Activated CD4-positive, alpha-beta memory T cell treated with anti-CD3 and anti-CD28 coated beads for 36 hours (primary cell): Measurements from ENCODE around the gene UCN2. TPM values are rescaled to one million over a fixed set of nuclear protein-coding genes. Genes with fewer than 3 reads are reported as not detected.
A peak's percentile ranks its signal among the peaks of the same experiment; 100 is the strongest.

ENCODE experiments used
- CTCF ChIA-PET: fragments of 350-600 bp; sonication (Branson Sonifier 250); formaldehyde crosslinking; loops from one replicate; lab custom pipeline; 2021; ENCODE audit warnings: antibody characterized with exemption, inconsistent platforms; lab: Charles Lee
- POLR2A ChIA-PET: fragments of 350-600 bp; sonication (Branson Sonifier 250); formaldehyde crosslinking; loops from one replicate; lab custom pipeline; 2021; ENCODE audit warnings: antibody characterized with exemption; lab: Charles Lee
- DNase-seq: peaks from one replicate; pipeline ENCODE4 v3.0.0-alpha.2; 2020
- H3K27ac Mint-ChIP-seq: one replicate; pipeline ENCODE4 v1.8.0; 2021; ENCODE audit warnings: mixed read lengths
- H3K27me3 Mint-ChIP-seq: one replicate; pipeline ENCODE4 v1.8.0; 2021; ENCODE audit warnings: mixed read lengths
- H3K36me3 Mint-ChIP-seq: one replicate; pipeline ENCODE4 v1.8.0; 2021; ENCODE audit warnings: mixed read lengths
- H3K4me1 Mint-ChIP-seq: one replicate; pipeline ENCODE4 v1.8.0; 2021; ENCODE audit warnings: low read depth, mixed read lengths
- H3K4me3 Mint-ChIP-seq: one replicate; pipeline ENCODE4 v1.8.0; 2021; ENCODE audit warnings: mild to moderate bottlenecking, mixed read lengths
- H3K9me3 Mint-ChIP-seq: one replicate; pipeline ENCODE4 v1.8.0; 2021; ENCODE audit warnings: mixed read lengths
- intact Hi-C: fragments of 100-400 bp; cut with micrococcal nuclease; formaldehyde crosslinking; loops from one replicate; pipeline ENCODE4 v1.15.1; 2023
- total RNA-seq, 2 experiments: library from RNA; stranded (reverse); gene quantifications; one replicate each; pipeline ENCODE4 v1.2.3, GENCODE V29; 2021

UCN2 gene
- total RNA-seq, 2 experiments from 2014 or later = not detected

DNA sequence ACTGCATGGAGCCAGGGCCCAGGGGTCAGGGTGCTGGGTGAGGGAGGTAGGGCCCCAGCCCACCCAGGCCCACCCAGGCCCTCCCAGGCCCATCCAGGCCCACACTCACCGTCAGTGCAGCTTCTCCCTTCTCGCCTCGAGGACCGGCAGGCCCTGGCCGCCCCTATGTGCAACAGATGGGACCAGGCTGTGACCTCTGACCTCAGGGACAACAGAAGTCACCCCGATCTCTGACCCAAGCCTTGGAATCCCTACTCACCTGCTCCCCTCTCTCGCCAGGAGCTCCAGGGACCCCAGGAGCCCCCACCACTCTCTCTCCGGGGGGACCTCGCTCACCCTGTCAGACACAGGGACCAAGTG lies 2.8 kb upstream of the UCN2 start:
- Mint-ChIP-seq H3K9me3 (no peaks in the 10 kb centered on the region), H3K36me3 (no peaks in the 10 kb centered on the region), H3K4me1 (peaks cover 3% of the 10 kb centered on the region), H3K27me3 (no peaks in the 10 kb centered on the region), H3K27ac (no peak overlapping the region), H3K4me3 (no peak overlapping the region)
- DNase-seq = no peak
- ChIA-PET CTCF (no interaction called here), POLR2A (no interaction called here)
- intact Hi-C loops = no loop called here

DNA sequence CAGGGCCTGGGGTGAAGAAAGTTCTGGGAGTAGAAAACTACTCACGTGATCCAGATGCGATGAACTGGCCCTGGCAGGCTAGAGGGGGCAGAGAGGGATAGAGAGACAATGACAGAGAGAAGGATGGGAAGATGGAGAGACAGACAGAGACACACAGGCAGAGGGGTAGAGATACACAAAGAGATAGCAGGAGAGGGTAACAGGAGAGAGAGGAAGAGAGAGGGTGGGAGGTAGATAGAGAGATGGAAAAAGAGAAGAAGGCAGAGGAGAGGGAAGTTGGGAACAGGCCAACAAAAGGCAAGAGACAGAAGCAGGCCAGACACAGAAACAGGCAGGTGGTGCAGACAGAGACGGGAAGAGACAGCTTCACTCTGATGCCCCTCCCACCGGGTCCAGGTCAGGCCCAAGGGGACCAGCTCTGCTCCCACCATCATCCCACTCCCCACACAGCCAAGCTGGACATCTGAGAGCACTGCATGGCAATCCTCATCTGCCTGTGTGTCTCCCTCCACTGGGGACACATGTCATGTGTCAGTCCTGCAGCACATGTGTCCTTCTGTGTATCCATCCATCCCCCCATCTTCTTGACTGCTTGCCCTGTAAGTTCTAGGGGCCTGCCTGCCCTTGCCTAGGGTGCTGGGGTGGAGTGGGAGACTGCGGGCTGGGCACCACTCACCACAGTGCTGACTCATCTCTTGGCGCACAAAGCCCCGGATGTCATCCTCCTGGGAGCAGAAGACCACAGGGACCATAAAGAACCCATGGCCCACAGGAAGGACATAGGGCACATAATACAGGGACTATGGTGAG lies 2.2 kb upstream of the UCN2 start:
- H3K4me3 Mint-ChIP-seq = no peak overlapping the region
- no peaks in the 10 kb centered on the region for H3K36me3 Mint-ChIP-seq
- ChIA-PET POLR2A (no interaction called here), CTCF (interaction anchor here (0.6 kb wide), 1 partner anchor 130 kb away, joined by 3 read pairs; no protein-coding TSS in a partner anchor)
- H3K9me3 Mint-ChIP-seq = no peaks in the 10 kb centered on the region
- intact Hi-C loops = no loop called here
- DNase-seq = peak; percentile 30
- no peak overlapping the region for H3K27ac Mint-ChIP-seq
- H3K4me1 Mint-ChIP-seq = peaks cover 3% of the 10 kb centered on the region
- H3K27me3 Mint-ChIP-seq = no peaks in the 10 kb centered on the region

DNA sequence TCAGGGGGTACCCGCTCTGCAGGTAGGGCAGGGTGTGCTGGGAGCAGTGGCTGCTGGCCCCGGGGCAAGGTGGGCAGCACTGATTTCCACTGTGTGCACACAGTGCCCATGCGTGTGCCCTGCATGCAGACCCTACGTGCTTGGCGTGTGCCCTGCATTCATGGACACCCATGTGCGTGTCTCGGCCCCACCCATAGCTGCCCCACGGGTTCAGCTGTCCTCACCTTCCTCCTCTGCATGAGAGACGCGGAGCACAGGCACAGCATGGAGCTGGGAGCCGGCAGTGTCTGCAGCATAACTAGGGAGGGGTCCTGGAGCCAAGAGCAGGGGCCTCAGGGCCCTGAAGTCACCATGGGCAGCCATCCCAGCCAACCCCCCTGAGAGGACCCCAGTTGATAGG lies 1.6 kb upstream of the UCN2 start:
- no peaks in the 10 kb centered on the region for H3K9me3 Mint-ChIP-seq
- no peaks in the 10 kb centered on the region for H3K27me3 Mint-ChIP-seq
- CTCF ChIA-PET = interaction anchor here (0.6 kb wide), 1 partner anchor 129 kb away, joined by 3 read pairs; no protein-coding TSS in a partner anchor
- no peak overlapping the region for H3K4me3 Mint-ChIP-seq
- H3K36me3 Mint-ChIP-seq = no peaks in the 10 kb centered on the region
- H3K4me1 Mint-ChIP-seq = peaks cover 3% of the 10 kb centered on the region
- no peak overlapping the region for H3K27ac Mint-ChIP-seq
- intact Hi-C loops = no loop called here
- DNase-seq = no peak
- POLR2A ChIA-PET = no interaction called here

DNA sequence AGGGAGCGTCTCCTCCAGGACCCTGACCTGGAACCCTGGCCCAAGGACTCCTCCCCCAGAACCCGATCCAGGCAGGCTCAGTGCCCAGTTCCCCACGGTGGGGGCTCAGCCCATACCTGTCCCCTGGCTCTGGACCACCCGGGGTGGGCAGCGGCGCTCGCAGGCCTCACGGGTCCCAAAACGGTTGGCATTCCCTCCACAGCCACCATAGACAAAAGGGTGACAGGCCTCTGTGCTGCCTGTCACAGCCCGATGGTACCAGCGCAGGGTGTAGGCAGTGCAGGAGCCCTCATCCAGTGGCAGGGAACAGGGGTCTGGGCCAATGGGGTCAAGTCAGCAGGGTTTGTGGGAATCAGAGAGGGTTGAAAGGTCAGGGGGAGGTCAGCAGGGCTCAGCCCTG lies 1.1 kb upstream of the UCN2 start:
- DNase-seq = no peak
- ChIA-PET POLR2A (no interaction called here), CTCF (no interaction called here)
- Mint-ChIP-seq H3K27ac (no peak overlapping the region), H3K4me1 (peaks cover 3% of the 10 kb centered on the region), H3K9me3 (no peaks in the 10 kb centered on the region), H3K36me3 (no peaks in the 10 kb centered on the region), H3K27me3 (no peaks in the 10 kb centered on the region), H3K4me3 (no peak overlapping the region)
- intact Hi-C loops = no loop called here

DNA sequence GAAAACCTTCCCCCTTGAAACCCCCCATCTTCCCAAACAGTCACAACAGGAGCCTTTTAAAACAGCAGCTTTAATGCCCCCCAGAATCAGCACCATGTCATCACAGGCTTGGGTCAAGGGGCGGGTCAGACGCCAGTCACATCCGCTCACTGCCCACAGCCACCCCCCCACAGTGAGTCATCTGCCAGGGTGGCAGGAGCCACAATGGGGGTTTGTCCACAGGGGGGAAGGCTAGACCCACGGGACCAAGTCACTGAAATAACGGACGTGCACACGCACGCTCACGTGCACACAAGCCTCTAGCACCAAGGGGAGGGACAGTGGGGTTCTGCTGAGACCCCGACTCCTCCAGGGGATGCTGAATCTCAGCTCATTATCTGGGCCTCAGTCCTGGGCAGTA lies 441 bp upstream of the UCN2 start:
- ChIA-PET POLR2A (no interaction called here), CTCF (interaction anchor here (1.2 kb wide), 1 partner anchor 163 kb away, joined by 4 read pairs; no protein-coding TSS in a partner anchor)
- Mint-ChIP-seq H3K36me3 (no peaks in the 10 kb centered on the region), H3K4me1 (peaks cover 3% of the 10 kb centered on the region), H3K27ac (no peak overlapping the region), H3K4me3 (no peak overlapping the region), H3K27me3 (no peaks in the 10 kb centered on the region), H3K9me3 (no peaks in the 10 kb centered on the region)
- peak; percentile 55 for DNase-seq
- intact Hi-C loops = no loop called here

DNA sequence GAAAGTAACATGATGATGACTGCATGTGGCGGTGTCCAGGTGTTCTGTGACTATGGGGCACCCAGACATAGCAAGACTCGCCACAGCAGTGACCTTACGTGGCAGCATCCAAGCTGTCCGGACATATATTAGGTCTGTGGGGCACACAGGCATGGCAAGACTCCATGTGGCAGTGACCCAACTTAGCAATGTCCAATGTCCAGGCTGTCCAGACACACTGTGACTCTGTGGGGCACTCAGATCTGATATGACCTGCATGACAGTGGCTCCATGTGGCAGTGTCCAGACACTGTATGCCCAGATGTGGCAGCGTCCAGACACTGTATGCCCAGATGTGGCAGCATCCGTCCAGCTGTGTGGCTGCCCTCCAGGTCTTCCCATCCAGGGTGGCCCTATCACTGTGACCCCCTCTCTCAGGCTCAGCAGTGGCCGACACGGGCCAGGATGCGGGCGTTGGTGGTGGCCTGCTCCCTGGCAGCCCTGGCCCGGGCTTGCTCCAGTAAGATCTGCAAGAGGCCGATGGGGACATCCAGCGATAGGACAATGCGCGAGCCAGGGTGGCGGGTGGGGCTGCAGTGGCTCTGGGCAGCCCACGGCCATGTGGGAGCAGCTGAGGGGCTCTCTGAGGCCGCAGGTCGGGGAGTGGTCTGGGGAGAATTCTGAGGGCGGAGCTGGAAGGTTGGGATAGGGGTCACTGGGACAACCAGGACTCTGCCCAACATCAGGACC lies 1.1 kb downstream of the UCN2 start:
- no peak for DNase-seq
- H3K4me1 Mint-ChIP-seq = peaks cover 9% of the 10 kb centered on the region
- no peaks in the 10 kb centered on the region for H3K9me3 Mint-ChIP-seq
- POLR2A ChIA-PET = interaction anchor here (0.6 kb wide), 1 partner anchor 194 kb away, joined by 3 read pairs; no protein-coding TSS in a partner anchor
- intact Hi-C loops = no loop called here
- CTCF ChIA-PET = interaction anchor here (1.0 to 1.9 kb wide), 3 partner anchors 127 to 162 kb away, joined by 3 to 7 read pairs (median 4); no protein-coding TSS in a partner anchor
- no peak overlapping the region for H3K4me3 Mint-ChIP-seq
- H3K27ac Mint-ChIP-seq = no peak overlapping the region
- no peaks in the 10 kb centered on the region for H3K27me3 Mint-ChIP-seq
- no peaks in the 10 kb centered on the region for H3K36me3 Mint-ChIP-seq

DNA sequence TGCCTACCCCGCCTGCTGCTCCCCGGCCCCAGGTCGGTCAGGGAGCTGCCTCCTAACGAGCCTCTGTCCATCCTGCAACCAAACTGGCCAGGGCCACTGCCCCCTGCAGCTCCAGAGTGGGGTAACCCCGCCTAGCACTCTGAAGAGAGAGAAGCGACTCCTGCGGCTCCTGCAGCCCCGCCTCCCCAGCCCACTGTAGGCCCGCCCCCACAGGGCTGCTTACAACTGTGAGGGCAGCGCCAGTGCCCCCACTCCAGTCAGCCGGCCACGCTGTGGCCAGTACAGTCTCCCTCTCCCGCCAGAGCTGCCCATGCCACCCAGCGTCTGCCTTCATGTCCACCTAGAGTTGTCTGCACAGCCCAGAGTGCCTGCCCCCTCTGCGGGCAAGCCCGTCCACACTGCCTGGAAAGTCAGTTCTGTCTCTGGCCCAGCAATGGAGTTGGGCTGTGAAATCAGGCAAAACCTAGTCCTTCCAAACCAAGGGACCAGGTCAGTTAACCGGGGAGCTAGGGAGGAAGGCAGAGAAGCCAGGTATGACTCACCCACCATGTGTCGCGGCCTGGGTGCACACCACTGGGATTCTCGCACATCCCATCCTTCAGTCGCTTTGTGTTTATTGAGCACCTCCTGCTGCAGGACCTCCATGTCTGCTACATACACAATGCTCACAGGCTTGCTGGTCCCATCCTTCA lies 2.4 kb downstream of the UCN2 start:
- no peak for DNase-seq
- Mint-ChIP-seq H3K9me3 (no peaks in the 10 kb centered on the region), H3K27ac (no peak overlapping the region), H3K36me3 (peaks cover 3% of the 10 kb centered on the region), H3K4me3 (no peak overlapping the region), H3K4me1 (peaks cover 9% of the 10 kb centered on the region), H3K27me3 (no peaks in the 10 kb centered on the region)
- POLR2A ChIA-PET = no interaction called here
- intact Hi-C loops = no loop called here
- CTCF ChIA-PET = interaction anchor here (0.8 to 5.6 kb wide), 3 partner anchors 12 to 161 kb away, joined by 3 to 58 read pairs (median 7); no protein-coding TSS in a partner anchor

DNA sequence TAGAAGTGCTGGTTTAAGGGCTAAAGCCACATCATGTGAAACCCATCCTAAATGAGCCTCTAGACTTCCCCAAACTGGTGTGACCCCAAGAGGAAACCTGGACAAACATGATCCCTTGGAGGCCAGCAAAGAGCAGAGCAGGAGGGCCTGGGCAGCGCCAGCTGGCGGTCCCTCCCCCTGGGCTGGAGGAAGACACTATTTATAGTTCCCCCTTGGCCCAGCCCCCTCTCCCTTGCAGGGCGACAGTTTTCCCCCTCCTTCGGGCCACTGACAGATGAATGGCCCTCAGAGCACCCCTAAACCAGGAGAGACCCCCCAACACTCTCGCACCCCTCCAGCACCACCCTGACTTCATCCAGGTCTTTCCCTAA lies 2.9 kb downstream of the UCN2 start:
- H3K27ac Mint-ChIP-seq = no peak overlapping the region
- H3K36me3 Mint-ChIP-seq = peaks cover 3% of the 10 kb centered on the region
- H3K4me1 Mint-ChIP-seq = peaks cover 10% of the 10 kb centered on the region
- no peak overlapping the region for H3K4me3 Mint-ChIP-seq
- H3K9me3 Mint-ChIP-seq = no peaks in the 10 kb centered on the region
- POLR2A ChIA-PET = no interaction called here
- CTCF ChIA-PET = interaction anchor here (0.6 to 5.6 kb wide), 5 partner anchors 12 to 161 kb away, joined by 3 to 58 read pairs (median 3); partner anchors contain the start of gene SLC26A6
- DNase-seq = no peak
- H3K27me3 Mint-ChIP-seq = no peaks in the 10 kb centered on the region
- intact Hi-C loops = no loop called here

DNA sequence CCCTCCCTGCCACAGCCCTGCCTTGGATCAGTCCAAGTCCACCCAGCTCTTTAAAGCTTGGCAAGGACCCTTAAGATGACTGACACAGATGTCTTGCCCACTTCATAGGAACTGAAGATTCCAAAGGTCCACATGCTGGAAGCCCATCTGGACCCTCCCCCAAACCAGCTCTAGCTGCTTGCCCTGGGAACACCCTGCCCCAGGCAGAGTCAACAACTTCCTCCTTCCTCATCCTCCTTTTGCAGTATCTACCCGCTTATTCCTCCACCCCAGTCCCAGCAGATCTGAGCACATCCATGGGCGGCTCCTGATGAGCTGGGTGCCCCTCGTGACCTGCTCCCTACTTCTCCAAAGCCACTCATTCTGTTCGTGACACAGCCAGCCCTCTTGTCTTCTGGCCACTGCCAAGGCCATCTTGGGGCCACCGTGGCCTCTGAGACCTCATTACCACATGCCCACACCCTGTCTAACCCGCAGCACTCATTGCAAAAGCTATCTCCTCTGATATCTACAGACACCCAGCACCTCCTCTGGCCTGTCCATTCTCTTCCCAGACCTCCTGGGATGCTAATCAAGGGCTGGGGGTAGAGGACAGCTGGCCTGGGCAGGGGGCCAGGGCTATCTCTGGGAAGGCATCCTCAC lies 5.0 kb downstream of the UCN2 start:
- POLR2A ChIA-PET = interaction anchor here (1.0 to 1.7 kb wide), 2 partner anchors 77 to 91 kb away, joined by 3 to 7 read pairs; partner anchors contain the start of gene SLC26A6
- intact Hi-C loops = loop anchor here (1.0 to 5.0 kb wide), 3 partner anchors 77 to 127 kb away; partner anchors contain the start of genes NCKIPSD and SLC26A6
- Mint-ChIP-seq H3K4me1 (peaks cover 16% of the 10 kb centered on the region), H3K27me3 (no peaks in the 10 kb centered on the region), H3K27ac (no peak overlapping the region), H3K9me3 (no peaks in the 10 kb centered on the region), H3K4me3 (peak overlapping the region; percentile 17), H3K36me3 (peaks cover 3% of the 10 kb centered on the region)
- DNase-seq = no peak
- CTCF ChIA-PET = interaction anchor here (0.6 to 5.6 kb wide), 14 partner anchors 9 to 547 kb away, joined by 3 to 58 read pairs (median 8); partner anchors contain the start of genes CCDC51, SLC26A6, TMA7 and UQCRC1

DNA sequence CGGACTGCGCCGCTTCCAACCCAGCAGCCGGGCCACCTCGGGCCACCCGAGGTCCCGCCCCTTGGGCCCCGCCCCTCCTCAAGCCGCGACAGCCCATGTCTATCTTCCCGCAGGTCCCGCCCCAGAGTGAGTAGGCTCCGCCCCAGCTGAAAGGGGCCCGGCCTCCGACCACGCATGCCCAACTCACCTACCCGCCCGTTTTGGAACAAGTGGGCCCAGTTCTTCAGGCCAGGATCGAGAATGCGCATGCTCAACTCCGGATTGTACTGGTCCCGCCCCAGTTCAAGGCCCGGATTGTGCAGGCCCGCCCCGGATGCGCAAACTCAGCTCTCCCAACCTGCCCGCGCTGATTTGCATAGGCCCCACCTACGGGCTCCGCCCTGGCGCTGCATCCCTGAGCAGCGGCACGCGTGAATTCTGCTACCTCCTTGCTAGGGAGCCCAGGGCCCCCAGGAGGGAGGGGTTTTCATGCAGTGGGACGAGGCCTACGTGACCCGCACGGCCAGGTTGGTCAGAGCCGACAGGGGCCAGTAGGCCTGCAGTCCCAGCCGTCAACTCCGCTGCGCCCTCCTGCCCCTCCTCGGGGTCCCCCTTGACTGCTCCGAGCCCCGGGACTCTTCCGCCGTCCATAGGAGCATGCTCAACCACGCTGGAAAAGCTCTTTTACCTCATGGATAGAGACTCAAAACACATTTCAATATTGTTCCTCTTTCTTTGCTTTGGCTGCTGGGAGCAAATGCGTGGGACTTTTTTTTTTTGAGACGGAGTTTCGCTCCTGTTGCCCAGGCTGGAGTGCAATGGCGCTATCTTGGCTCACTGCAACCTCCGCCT lies 6.6 kb downstream of the UCN2 start, which contains the start of gene PFKFB4:
TSS of gene PFKFB4 (minus strand) at position 8 of the 831 bp plus-strand sequence. CDS start 26 bp downstream, outside the sequence.
- DNase-seq = peak; percentile 100
- CTCF ChIA-PET = interaction anchor here (0.6 to 5.6 kb wide), 17 partner anchors 8 to 293 kb away, joined by 3 to 58 read pairs (median 4); partner anchors contain the start of genes ATRIP, CCDC51, SLC26A6 and TMA7
- H3K36me3 Mint-ChIP-seq = peaks cover 3% of the 10 kb centered on the region
- intact Hi-C loops = loop anchor here (1.0 to 5.0 kb wide), 8 partner anchors 50 to 450 kb away; partner anchors contain the start of genes CCDC51, CDC25A, TMA7 and UQCRC1
- no peaks in the 10 kb centered on the region for H3K9me3 Mint-ChIP-seq
- POLR2A ChIA-PET = interaction anchor here (0.5 to 1.9 kb wide), 12 partner anchors 52 to 872 kb away, joined by 3 to 9 read pairs (median 4); partner anchors contain the start of genes CELSR3, NICN1, SHISA5 and SLC26A6
- H3K4me1 Mint-ChIP-seq = peaks cover 16% of the 10 kb centered on the region
- no peaks in the 10 kb centered on the region for H3K27me3 Mint-ChIP-seq
- peak within 1 kb of the TSS; percentile 83 for H3K4me3 Mint-ChIP-seq
- peak within 1 kb of the TSS; percentile 59 for H3K27ac Mint-ChIP-seq
